T-helper 1 cell (primary cell): ENCODE measurements around the gene AGK.
"Not testable (repeated sequence)": the region's sequence is repeated elsewhere in the genome, so short reads cannot be mapped to it uniquely, and the experiment has no call there.

Experiments used
- DNase-seq, 5 donors: peaks; one replicate each; pipeline ENCODE4 v3.0.0-alpha.2; 2012 to 2020

AGK gene

GRCh38 chr7:141588912-141589311 is 37.7 kb downstream of the AGK start:
- no peak for DNase-seq

GRCh38 chr7:141590071-141590470 is 38.9 kb downstream of the AGK start:
- no peak for DNase-seq

GRCh38 chr7:141590666-141591065 is 39.5 kb downstream of the AGK start:
- DNase-seq: peak in 1 of 5 donors; percentile 12

GRCh38 chr7:141593134-141593533 is 41.9 kb downstream of the AGK start:
- DNase-seq: no peak

GRCh38 chr7:141597966-141598365 is 46.8 kb downstream of the AGK start:
- no peak for DNase-seq

- no peak for DNase-seq
These were observed 47.2 kb downstream of the AGK start for GRCh38 chr7:141598408-141598807.

GRCh38 chr7:141600168-141601006 is 49.2 kb downstream of the AGK start:
- no peak for DNase-seq

- no peak for DNase-seq
These were observed 58.4 kb downstream of the AGK start for GRCh38 chr7:141609576-141609975.

GRCh38 chr7:141610671-141611070 is 59.5 kb downstream of the AGK start:
- DNase-seq: no peak

- DNase-seq: no peak
These were observed 61.7 kb downstream of the AGK start for GRCh38 chr7:141612861-141613260.

- DNase-seq: no peak
These were observed 66.1 kb downstream of the AGK start for GRCh38 chr7:141617280-141617679.

- DNase-seq: no peak
These were observed 68.5 kb downstream of the AGK start for GRCh38 chr7:141619745-141620144.

- DNase-seq: no peak
These were observed 73.6 kb downstream of the AGK start for GRCh38 chr7:141624763-141625162.

- DNase-seq: no peak
These were observed 79.4 kb downstream of the AGK start for GRCh38 chr7:141630621-141631020.

GRCh38 chr7:141631525-141631924 is 80.3 kb downstream of the AGK start:
- no peak for DNase-seq

- no peak for DNase-seq
These were observed 82.9 kb downstream of the AGK start for GRCh38 chr7:141634065-141634464.

- no peak for DNase-seq
These were observed 84.8 kb downstream of the AGK start for GRCh38 chr7:141636053-141636452.

- DNase-seq: no peak
These were observed 89.1 kb downstream of the AGK start for GRCh38 chr7:141640239-141640840.

- DNase-seq: no peak
These were observed 90.7 kb downstream of the AGK start for GRCh38 chr7:141641876-141642275.

GRCh38 chr7:141645188-141645587 is 94.0 kb downstream of the AGK start:
- DNase-seq: no peak

- DNase-seq: no peak
These were observed 95.7 kb downstream of the AGK start for GRCh38 chr7:141646826-141647480.

- DNase-seq: not testable (repeated sequence)
These were observed 96.5 kb downstream of the AGK start for GRCh38 chr7:141647701-141648100.

- DNase-seq: no peak
These were observed 97.3 kb downstream of the AGK start for GRCh38 chr7:141648276-141649114.
